MM.1S (cell line): Measurements from ENCODE around the gene TIE1.

Experiments
- CTCF ChIP-seq: fragments of 300-600 bp; sonication (generic); IDR thresholded peaks from 2 replicates; pipeline ENCODE4 v1.5.1; 2016; ENCODE audit warnings: antibody characterized with exemption, low read length, mixed read lengths
- EZH2 ChIP-seq: fragments of 300-600 bp; sonication (generic); optimal IDR thresholded peaks from 2 replicates; pipeline ENCODE3; 2017; ENCODE audit warnings: low read depth, mild to moderate bottlenecking, antibody characterized with exemption, low read length, mixed read lengths

- TF ChIP-seq EZH2 (no peak), CTCF (no peak)
These were observed 39.8 kb downstream of the TIE1 start for GRCh38 chr1:43340559-43340958.
